Colonic mucosa (tissue), 4 donors: ENCODE data around the gene MRPS10. TPM values are rescaled to one million over a fixed set of nuclear protein-coding genes. Genes with fewer than 3 reads are reported as not detected.

Experiments used
- DNase-seq: peaks from one replicate; pipeline ENCODE4 v3.0.0-alpha.2; 2020
- H3K27ac ChIP-seq: fragments of 200-600 bp; one replicate; pipeline ENCODE4 v1.8.0; 2021
- H3K27me3 ChIP-seq: fragments of 200-600 bp; one replicate; pipeline ENCODE4 v1.8.0; 2021
- H3K36me3 ChIP-seq: fragments of 200-600 bp; one replicate; pipeline ENCODE4 v1.8.0; 2021
- H3K4me1 ChIP-seq: fragments of 200-600 bp; one replicate; pipeline ENCODE4 v1.8.0; 2021; ENCODE audit warnings: mild to moderate bottlenecking
- H3K4me3 ChIP-seq: fragments of 200-600 bp; one replicate; pipeline ENCODE4 v1.8.0; 2021
- H3K9ac ChIP-seq, 2 donors: one replicate each; pipeline ENCODE4 v1.7.0; 2013; ENCODE audit warnings: control low read depth in 2 of 2, low read depth in 2 of 2, low read length in 2 of 2
- H3K9me3 ChIP-seq: fragments of 200-600 bp; one replicate; pipeline ENCODE4 v1.8.0; 2021
- intact Hi-C: fragments of 100-400 bp; cut with DNase I; formaldehyde crosslinking; loops from one replicate; pipeline ENCODE4 v1.14.1; 2022
- total RNA-seq, 2 donors: library from RNA; stranded (reverse); fragmentation: NEBNext Ultra II Directional in 1 of 2; extraction: Animal tissue kit (Norgen Biotek cat#: 25700) in 1 of 2; gene quantifications; one replicate each; pipeline ENCODE4 v1.2.1, GENCODE V29; 2021
- TF ChIP-seq, protein P1 (sequence below): fragments of 200-600 bp; IDR thresholded peaks from one replicate; pipeline ENCODE4 v1.8.0; 2022; ENCODE audit warnings: antibody characterized with exemption, mild to moderate bottlenecking
- donor health status: healthy.
- donor health status: DM: no; HTN: no; CAD: no.
- donor health status: DM: no; HTN: no; CAD: no.

Gene MRPS10
- total RNA-seq, 2 donors from 2014 or later = 32.5 to 33.0 TPM

DNA sequence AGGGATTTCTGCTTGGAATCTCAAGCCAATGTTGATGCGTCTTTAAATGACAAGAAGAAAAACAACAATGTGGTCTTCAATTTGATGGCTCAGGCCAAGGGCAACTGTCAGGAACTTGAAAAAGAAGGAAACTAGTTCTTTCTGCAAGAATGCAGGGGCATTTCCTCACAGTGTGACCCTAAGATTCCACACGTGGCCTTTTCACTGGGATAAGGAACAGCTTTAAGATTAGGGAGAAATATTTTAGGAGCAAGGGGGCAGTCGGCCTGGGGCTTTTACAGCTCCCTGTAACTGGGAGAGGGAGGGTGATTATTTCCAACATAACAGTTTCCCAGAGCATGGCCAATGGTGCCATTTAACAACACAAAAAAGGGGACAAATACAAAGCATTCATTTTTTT lies 39.4 kb upstream of the MRPS10 start:
- TF ChIP-seq, protein P1, sequence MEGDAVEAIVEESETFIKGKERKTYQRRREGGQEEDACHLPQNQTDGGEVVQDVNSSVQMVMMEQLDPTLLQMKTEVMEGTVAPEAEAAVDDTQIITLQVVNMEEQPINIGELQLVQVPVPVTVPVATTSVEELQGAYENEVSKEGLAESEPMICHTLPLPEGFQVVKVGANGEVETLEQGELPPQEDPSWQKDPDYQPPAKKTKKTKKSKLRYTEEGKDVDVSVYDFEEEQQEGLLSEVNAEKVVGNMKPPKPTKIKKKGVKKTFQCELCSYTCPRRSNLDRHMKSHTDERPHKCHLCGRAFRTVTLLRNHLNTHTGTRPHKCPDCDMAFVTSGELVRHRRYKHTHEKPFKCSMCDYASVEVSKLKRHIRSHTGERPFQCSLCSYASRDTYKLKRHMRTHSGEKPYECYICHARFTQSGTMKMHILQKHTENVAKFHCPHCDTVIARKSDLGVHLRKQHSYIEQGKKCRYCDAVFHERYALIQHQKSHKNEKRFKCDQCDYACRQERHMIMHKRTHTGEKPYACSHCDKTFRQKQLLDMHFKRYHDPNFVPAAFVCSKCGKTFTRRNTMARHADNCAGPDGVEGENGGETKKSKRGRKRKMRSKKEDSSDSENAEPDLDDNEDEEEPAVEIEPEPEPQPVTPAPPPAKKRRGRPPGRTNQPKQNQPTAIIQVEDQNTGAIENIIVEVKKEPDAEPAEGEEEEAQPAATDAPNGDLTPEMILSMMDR = no peak
- Histone ChIP-seq H3K27ac (no peak overlapping the region), H3K9me3 (no peaks in the 10 kb centered on the region), H3K9ac (no peak overlapping the region), H3K4me3 (no peak overlapping the region), H3K27me3 (no peaks in the 10 kb centered on the region), H3K36me3 (no peaks in the 10 kb centered on the region), H3K4me1 (no peaks in the 10 kb centered on the region)
- no peak for DNase-seq
- intact Hi-C loops = no loop called here

DNA sequence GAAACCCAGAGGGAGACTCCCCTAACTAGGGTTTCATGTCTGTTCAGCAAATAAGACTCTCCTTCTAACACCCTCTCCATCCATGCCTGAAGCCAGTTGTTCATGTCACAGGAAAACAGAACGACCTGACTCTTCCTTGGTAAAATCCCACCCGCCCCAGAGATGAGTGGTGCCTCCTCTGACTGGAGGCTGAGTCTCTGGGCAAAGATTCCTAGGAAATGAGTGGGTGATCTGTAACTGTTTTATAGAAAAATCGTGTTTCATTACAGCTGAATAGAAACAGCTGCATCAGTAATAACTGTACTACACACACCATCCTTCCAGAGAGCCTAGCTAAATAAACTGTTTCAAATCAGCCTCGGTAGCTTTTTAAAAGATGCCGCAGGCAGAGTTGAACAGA lies 37.4 kb upstream of the MRPS10 start:
- no peaks in the 10 kb centered on the region for H3K27me3 ChIP-seq
- no peaks in the 10 kb centered on the region for H3K4me1 ChIP-seq
- H3K4me3 ChIP-seq = no peak overlapping the region
- H3K36me3 ChIP-seq = no peaks in the 10 kb centered on the region
- no peak overlapping the region for H3K9ac ChIP-seq
- H3K9me3 ChIP-seq = no peaks in the 10 kb centered on the region
- H3K27ac ChIP-seq = no peak overlapping the region
- intact Hi-C loops = no loop called here
- TF ChIP-seq, protein P1 = no peak
- no peak for DNase-seq

DNA sequence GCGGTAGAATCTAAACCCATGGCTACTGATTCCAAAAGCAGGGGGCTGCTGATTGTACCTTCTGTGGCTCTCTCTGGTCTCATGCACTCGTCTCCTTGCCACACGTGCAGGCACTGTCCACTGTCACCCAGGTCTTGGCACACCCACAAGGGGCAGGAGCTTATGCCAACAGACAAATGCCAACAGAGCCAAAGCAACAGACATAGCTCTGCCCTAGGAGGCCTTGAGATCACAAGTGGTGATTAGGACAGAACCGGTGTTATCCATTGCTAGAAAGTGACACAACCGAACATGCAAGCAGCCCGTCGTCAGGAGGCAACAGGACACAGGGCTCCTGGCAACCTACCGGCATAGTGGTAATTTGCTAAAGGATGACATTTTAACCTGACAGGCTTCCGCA lies 36.8 kb upstream of the MRPS10 start:
- intact Hi-C loops = no loop called here
- Histone ChIP-seq H3K9ac (no peak overlapping the region), H3K36me3 (no peaks in the 10 kb centered on the region), H3K4me3 (no peak overlapping the region), H3K27ac (no peak overlapping the region), H3K9me3 (no peaks in the 10 kb centered on the region), H3K4me1 (no peaks in the 10 kb centered on the region), H3K27me3 (no peaks in the 10 kb centered on the region)
- TF ChIP-seq, protein P1 = no peak
- DNase-seq = no peak

DNA sequence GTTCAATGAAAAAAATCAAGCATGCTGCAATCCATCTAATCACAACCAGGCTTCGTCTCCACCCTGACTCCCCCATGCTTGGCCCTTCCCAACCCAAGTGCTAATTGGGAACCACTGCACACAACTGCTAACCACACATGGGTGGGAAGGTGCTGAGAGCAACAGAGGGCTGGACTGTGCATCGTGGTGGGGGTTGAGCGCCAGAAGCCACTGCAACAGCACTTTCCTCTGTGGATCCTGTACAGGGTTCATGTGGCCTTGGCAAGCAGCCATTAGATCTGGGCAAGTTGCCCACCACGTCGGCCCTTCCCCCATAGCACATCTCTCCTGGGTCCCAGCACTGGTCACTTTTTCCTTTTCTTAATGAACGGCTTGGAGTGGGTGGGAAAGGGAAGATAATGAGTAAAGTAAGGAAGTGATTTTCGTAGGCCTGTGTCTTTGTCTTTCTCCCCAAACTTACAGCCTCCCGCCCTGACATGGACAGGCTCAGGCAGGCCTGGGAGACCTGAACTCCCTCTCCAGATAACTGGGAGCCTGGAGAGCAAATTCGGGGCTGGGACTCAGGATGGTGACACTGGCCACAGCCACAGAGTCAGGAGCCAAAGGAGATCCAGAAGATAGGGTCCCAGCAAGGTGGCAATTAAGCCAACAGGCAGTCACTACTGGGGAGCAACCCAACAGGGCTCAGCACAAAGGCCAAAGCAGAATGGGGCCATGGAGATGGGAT lies 34.4 kb upstream of the MRPS10 start:
- TF ChIP-seq, protein P1 = no peak

DNA sequence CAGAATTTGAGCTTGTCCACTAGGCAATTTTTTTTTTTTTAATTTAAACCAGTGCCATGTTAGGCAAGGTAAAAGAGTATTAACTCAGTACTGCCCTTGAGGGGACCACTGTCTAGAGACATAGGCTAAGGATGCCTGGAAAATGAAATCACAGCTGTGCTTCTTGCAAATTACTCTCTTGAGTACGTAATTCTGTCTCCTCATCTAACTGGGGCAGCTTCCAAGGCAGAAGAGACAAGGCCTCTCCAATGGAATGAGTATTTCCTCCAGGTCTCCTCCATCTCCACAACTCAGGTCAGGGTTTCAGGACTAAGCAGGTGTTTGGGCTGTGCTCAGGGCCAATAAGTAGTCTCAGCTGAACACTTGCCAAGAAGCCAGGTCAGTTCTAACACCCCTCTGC lies 33.8 kb upstream of the MRPS10 start:
- H3K9ac ChIP-seq = no peak overlapping the region
- TF ChIP-seq, protein P1 = no peak
- H3K4me3 ChIP-seq = no peak overlapping the region
- no peaks in the 10 kb centered on the region for H3K36me3 ChIP-seq
- H3K4me1 ChIP-seq = no peaks in the 10 kb centered on the region
- intact Hi-C loops = no loop called here
- no peak for DNase-seq
- no peak overlapping the region for H3K27ac ChIP-seq
- H3K9me3 ChIP-seq = no peaks in the 10 kb centered on the region
- H3K27me3 ChIP-seq = no peaks in the 10 kb centered on the region

More for the DNA sequence above, 34.4 kb upstream of the MRPS10 start:
- Histone ChIP-seq H3K9me3 (no peaks in the 10 kb centered on the region), H3K9ac (peak overlapping the region in 1 of 2 donors; percentile 35), H3K27ac (no peak overlapping the region), H3K36me3 (no peaks in the 10 kb centered on the region), H3K4me1 (no peaks in the 10 kb centered on the region), H3K4me3 (no peak overlapping the region), H3K27me3 (no peaks in the 10 kb centered on the region)
- peak; percentile 73 for DNase-seq
- intact Hi-C loops = no loop called here
